Neuronal stem cell (in vitro differentiated cells): ENCODE measurements around the gene ELF5.

Source experiments
- DNase-seq: peaks from one replicate; pipeline ENCODE4 v3.0.0-alpha.2; 2013; ENCODE audit warnings: low spot score
- H2AFZ ChIP-seq: one replicate; pipeline ENCODE4 v1.6.1; 2013; ENCODE audit warnings: mild to moderate bottlenecking, low read length, inconsistent platforms
- H2AK5ac ChIP-seq: 2 replicates; pipeline ENCODE4 v1.6.1; 2013; ENCODE audit warnings: low read depth, mild to moderate bottlenecking, inconsistent platforms, low read length, moderate library complexity, mixed read lengths
- H2BK120ac ChIP-seq: 2 replicates; pipeline ENCODE4 v1.6.1; 2013; ENCODE audit warnings: low read depth, mild to moderate bottlenecking, inconsistent platforms, low read length, moderate library complexity, mixed read lengths
- H2BK12ac ChIP-seq: one replicate; pipeline ENCODE4 v1.6.1; 2013; ENCODE audit warnings: low read length, inconsistent platforms
- H2BK15ac ChIP-seq: 2 replicates; pipeline ENCODE4 v1.6.1; 2013; ENCODE audit warnings: mild to moderate bottlenecking, low read length, inconsistent platforms, mixed read lengths
- H2BK5ac ChIP-seq: one replicate; pipeline ENCODE4 v1.6.1; 2013; ENCODE audit warnings: inconsistent platforms, mild to moderate bottlenecking, low read length, moderate library complexity
- H3K14ac ChIP-seq: one replicate; pipeline ENCODE4 v1.6.1; 2013; ENCODE audit warnings: low read length, inconsistent platforms
- H3K18ac ChIP-seq: 2 replicates; pipeline ENCODE4 v1.6.1; 2013; ENCODE audit warnings: low read length, inconsistent platforms
- H3K23ac ChIP-seq: 2 replicates; pipeline ENCODE4 v1.6.1; 2013; ENCODE audit warnings: low read depth, mild to moderate bottlenecking, mixed read lengths, low read length, inconsistent platforms; ENCODE audit not compliant: poor library complexity
- H3K27ac ChIP-seq: replicated peaks from 3 replicates; pipeline ENCODE4 v1.5.1; 2013; ENCODE audit warnings: low read length, inconsistent platforms
- H3K27me3 ChIP-seq, 3 experiments: 2 replicates each; pipeline ENCODE4 v1.6.1; 2013; ENCODE audit warnings: low read length in 3 of 3, mild to moderate bottlenecking in 2 of 3, inconsistent platforms in 1 of 3, low read depth in 1 of 3, mixed read lengths in 1 of 3, moderate library complexity in 1 of 3; ENCODE audit not compliant: control insufficient read depth in 3 of 3, insufficient read depth in 3 of 3
- H3K36me3 ChIP-seq, 2 donors: replicated peaks in 1 of 2; 2 replicates each; pipeline ENCODE4 v1.6.1; 2013; ENCODE audit warnings: low read length in 2 of 2; ENCODE audit not compliant: control insufficient read depth in 2 of 2, insufficient read depth in 2 of 2
- H3K4ac ChIP-seq: 2 replicates; pipeline ENCODE4 v1.6.1; 2013; ENCODE audit warnings: inconsistent platforms, mild to moderate bottlenecking, low read length, moderate library complexity
- H3K4me1 ChIP-seq, 2 donors: 1 replicate in 1 of 2; 2 replicates in 1 of 2; pipeline ENCODE4 v1.6.1; 2013; ENCODE audit warnings: low read length in 2 of 2, low read depth in 1 of 2; ENCODE audit not compliant: control insufficient read depth in 2 of 2, insufficient read depth in 1 of 2
- H3K4me2 ChIP-seq: one replicate; pipeline ENCODE4 v1.6.1; 2013; ENCODE audit warnings: mild to moderate bottlenecking, low read length, inconsistent platforms; ENCODE audit not compliant: insufficient read depth, poor library complexity, severe bottlenecking
- H3K4me3 ChIP-seq, 2 donors: 2 replicates each; pipeline ENCODE4 v1.5.1; 2013; ENCODE audit warnings: low read length in 2 of 2, mild to moderate bottlenecking in 2 of 2, inconsistent platforms in 1 of 2, moderate library complexity in 1 of 2
- H3K79me1 ChIP-seq: one replicate; pipeline ENCODE4 v1.6.1; 2013; ENCODE audit warnings: low read depth, mild to moderate bottlenecking, inconsistent platforms, low read length, moderate library complexity
- H3K9ac ChIP-seq: one replicate; pipeline ENCODE4 v1.6.1; 2013; ENCODE audit warnings: mild to moderate bottlenecking, low read depth, low read length, inconsistent platforms; ENCODE audit not compliant: poor library complexity
- H3K9me3 ChIP-seq, 2 donors: replicated peaks in 1 of 2; 2 replicates each; pipeline versions ENCODE3 to v1.6.1; 2013; ENCODE audit warnings: low read length in 2 of 2, mild to moderate bottlenecking in 2 of 2, inconsistent platforms in 1 of 2, low read depth in 1 of 2, mixed read lengths in 1 of 2, moderate library complexity in 1 of 2; ENCODE audit not compliant: control insufficient read depth in 2 of 2, insufficient read depth in 1 of 2
- H4K8ac ChIP-seq: one replicate; pipeline ENCODE4 v1.6.1; 2013; ENCODE audit warnings: low read depth, mild to moderate bottlenecking, inconsistent platforms, low read length, moderate library complexity
- H4K91ac ChIP-seq: one replicate; pipeline ENCODE4 v1.6.1; 2013; ENCODE audit warnings: low read length, low read depth, mild to moderate bottlenecking, inconsistent platforms; ENCODE audit not compliant: poor library complexity
- WGBS, 2 donors: extraction: QIAGEN DNeasy Blood & Tissue Kit; methylation state at CpG; one replicate each; pipeline ENCODE4 v1.1.7; 2013; ENCODE audit warnings: missing lambda C conversion rate in 2 of 2, mixed read lengths in 1 of 2; ENCODE audit not compliant: insufficient read length in 2 of 2, insufficient replicate concordance in 1 of 2; ENCODE audit errors: extremely low coverage in 2 of 2; 5-methylcytosine and 5-hydroxymethylcytosine counted together

ELF5 gene

GRCh38 chr11:34536056-34536455 is 22.5 kb upstream of the ELF5 start:
- no peak overlapping the region for H3K14ac ChIP-seq
- H3K23ac ChIP-seq: no peak overlapping the region
- H3K18ac ChIP-seq: no peak overlapping the region
- H4K8ac ChIP-seq: no peak overlapping the region
- H3K4me2 ChIP-seq: no peak overlapping the region
- no peak overlapping the region for H2AK5ac ChIP-seq
- no peak overlapping the region for H2AFZ ChIP-seq
- no peak for DNase-seq
- no peak overlapping the region for H4K91ac ChIP-seq
- H3K9ac ChIP-seq: no peak overlapping the region
- H3K4ac ChIP-seq: no peak overlapping the region
- H2BK15ac ChIP-seq: no peak overlapping the region
- H2BK12ac ChIP-seq: no peak overlapping the region
- H2BK120ac ChIP-seq: no peak overlapping the region
- H3K4me1 ChIP-seq: no peaks in the 10 kb centered on the region
- peaks cover 0 to 4% (median 0%) of the 10 kb centered on the region in 3 experiments for H3K27me3 ChIP-seq
- no peak overlapping the region for H2BK5ac ChIP-seq
- no peak overlapping the region for H3K4me3 ChIP-seq
- no peaks in the 10 kb centered on the region for H3K79me1 ChIP-seq
- H3K36me3 ChIP-seq: no peaks in the 10 kb centered on the region
- no peaks in the 10 kb centered on the region for H3K9me3 ChIP-seq
- no peak overlapping the region for H3K27ac ChIP-seq

DNA sequence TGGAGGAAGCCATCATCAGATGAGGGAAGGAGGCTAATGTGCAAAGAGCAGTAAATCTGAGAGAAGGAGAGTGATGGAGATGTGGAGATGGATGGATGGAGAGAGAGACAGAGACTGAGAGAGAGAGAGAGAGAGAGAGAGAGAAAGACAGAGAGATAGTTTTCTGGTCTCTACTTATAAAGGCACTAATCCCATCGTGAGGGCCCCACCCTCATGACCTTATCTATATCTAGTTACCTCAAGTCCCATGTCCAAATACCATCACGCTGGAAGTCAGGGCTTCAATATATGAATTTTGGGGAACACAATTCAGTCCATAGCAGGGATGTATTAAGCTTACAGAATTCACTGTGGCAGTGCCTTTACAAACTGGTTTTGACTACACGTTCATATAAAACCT is 21.2 kb upstream of the ELF5 start:
- Histone ChIP-seq H4K8ac (no peak overlapping the region), H2BK15ac (no peak overlapping the region), H2AK5ac (no peak overlapping the region), H3K23ac (no peak overlapping the region), H3K9me3 (no peaks in the 10 kb centered on the region), H3K79me1 (no peaks in the 10 kb centered on the region), H2BK5ac (no peak overlapping the region), H3K14ac (no peak overlapping the region), H4K91ac (no peak overlapping the region), H3K9ac (no peak overlapping the region), H2BK12ac (no peak overlapping the region), H3K36me3 (no peaks in the 10 kb centered on the region), H3K4me2 (no peak overlapping the region), H3K27me3 (peaks cover 0 to 3% (median 0%) of the 10 kb centered on the region in 3 experiments), H3K4ac (no peak overlapping the region), H3K18ac (no peak overlapping the region), H3K4me3 (no peak overlapping the region), H2AFZ (no peak overlapping the region), H3K27ac (no peak overlapping the region), H2BK120ac (no peak overlapping the region), H3K4me1 (no peaks in the 10 kb centered on the region)
- DNase-seq: no peak
- WGBS, 2 donors: no CpG with 5 or more reads among the region's 3 CpGs

- no peak overlapping the region for H2BK5ac ChIP-seq
- no peaks in the 10 kb centered on the region for H3K36me3 ChIP-seq
- no peak overlapping the region for H2AK5ac ChIP-seq
- no peak overlapping the region for H2BK15ac ChIP-seq
- no peak overlapping the region for H3K9ac ChIP-seq
- no peak overlapping the region for H3K4ac ChIP-seq
- no peak overlapping the region for H4K8ac ChIP-seq
- no peaks in the 10 kb centered on the region for H3K4me1 ChIP-seq
- no peak overlapping the region for H2BK120ac ChIP-seq
- H3K27me3 ChIP-seq: peaks cover 0 to 4% (median 0%) of the 10 kb centered on the region in 3 experiments
- H3K9me3 ChIP-seq: no peaks in the 10 kb centered on the region
- no peak overlapping the region for H2BK12ac ChIP-seq
- no peak overlapping the region for H4K91ac ChIP-seq
- H3K18ac ChIP-seq: no peak overlapping the region
- no peak overlapping the region for H3K27ac ChIP-seq
- no peak overlapping the region for H3K4me2 ChIP-seq
- WGBS, 2 donors: 100% methylated on average over 1 of the region's 1 CpG; no CpG with 5 or more reads in 1 of the 2 donors
- H3K23ac ChIP-seq: no peak overlapping the region
- no peak overlapping the region for H2AFZ ChIP-seq
- H3K79me1 ChIP-seq: no peaks in the 10 kb centered on the region
- no peak for DNase-seq
- no peak overlapping the region for H3K4me3 ChIP-seq
- H3K14ac ChIP-seq: no peak overlapping the region
Measured at GRCh38 chr11:34531663-34532062, 18.1 kb upstream of the ELF5 start.

DNA sequence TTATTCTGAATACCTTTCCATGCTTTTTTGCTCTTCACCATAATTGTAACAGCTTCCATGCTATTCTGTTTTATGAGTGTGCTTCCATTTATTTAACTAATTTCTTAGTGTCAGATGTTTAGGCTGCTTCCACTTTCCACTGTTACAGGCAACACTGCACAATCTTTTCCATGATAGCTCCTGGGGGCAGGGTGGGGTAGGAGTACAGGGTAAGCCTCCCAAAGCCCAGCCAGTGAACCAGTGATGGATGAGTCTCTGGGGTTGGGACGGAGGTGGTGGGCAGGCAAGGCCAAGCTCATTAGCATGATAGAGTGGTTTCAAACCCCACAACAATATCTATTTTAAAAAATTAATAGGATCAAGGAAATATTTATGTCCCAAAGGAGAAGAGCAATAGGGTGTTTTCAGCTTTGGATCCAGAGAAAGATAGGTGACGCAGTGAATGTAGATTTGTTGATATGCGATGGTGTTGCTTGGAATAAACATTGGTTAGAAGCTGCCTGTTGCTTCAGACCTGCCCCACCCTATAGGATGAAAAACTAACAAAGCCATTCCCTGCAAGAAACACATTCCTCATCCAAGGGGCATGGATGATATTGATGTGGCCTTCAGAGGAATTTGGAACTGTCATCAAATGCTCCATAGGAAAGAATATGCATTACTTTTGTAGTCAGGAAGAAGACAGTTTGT is 17.1 kb upstream of the ELF5 start:
- Histone ChIP-seq H3K23ac (no peak overlapping the region), H2BK5ac (no peak overlapping the region), H3K14ac (no peak overlapping the region), H4K8ac (no peak overlapping the region), H3K9ac (no peak overlapping the region), H2BK15ac (no peak overlapping the region), H3K27me3 (peaks cover 0 to 8% (median 0%) of the 10 kb centered on the region in 3 experiments), H2AFZ (no peak overlapping the region), H2BK120ac (no peak overlapping the region), H2BK12ac (no peak overlapping the region), H3K4me1 (no peaks in the 10 kb centered on the region), H3K27ac (no peak overlapping the region), H3K4ac (no peak overlapping the region), H3K36me3 (no peaks in the 10 kb centered on the region), H3K18ac (no peak overlapping the region), H3K4me3 (no peak overlapping the region), H3K9me3 (no peaks in the 10 kb centered on the region), H3K79me1 (no peaks in the 10 kb centered on the region), H4K91ac (no peak overlapping the region), H3K4me2 (no peak overlapping the region), H2AK5ac (no peak overlapping the region)
- DNase-seq: no peak
- WGBS, 2 donors: no CpG with 5 or more reads among the region's 3 CpGs
